D341Med (cell line): ENCODE measurements around the gene PRLH.
"Not testable (repeated sequence)": the region's sequence is repeated elsewhere in the genome, so short reads cannot be mapped to it uniquely, and the experiment has no call there.

Experiments used
- DNase-seq: peaks from one replicate; pipeline ENCODE4 v3.0.0; 2012; ENCODE audit warnings: low spot score

PRLH gene

GRCh38 chr2:237583385-237584295 lies 17.3 kb downstream of the PRLH start:
- no peak for DNase-seq

GRCh38 chr2:237585590-237586221 lies 19.3 kb downstream of the PRLH start:
- DNase-seq, result no peak

GRCh38 chr2:237588044-237588696 lies 21.8 kb downstream of the PRLH start:
- DNase-seq, result no peak

DNA sequence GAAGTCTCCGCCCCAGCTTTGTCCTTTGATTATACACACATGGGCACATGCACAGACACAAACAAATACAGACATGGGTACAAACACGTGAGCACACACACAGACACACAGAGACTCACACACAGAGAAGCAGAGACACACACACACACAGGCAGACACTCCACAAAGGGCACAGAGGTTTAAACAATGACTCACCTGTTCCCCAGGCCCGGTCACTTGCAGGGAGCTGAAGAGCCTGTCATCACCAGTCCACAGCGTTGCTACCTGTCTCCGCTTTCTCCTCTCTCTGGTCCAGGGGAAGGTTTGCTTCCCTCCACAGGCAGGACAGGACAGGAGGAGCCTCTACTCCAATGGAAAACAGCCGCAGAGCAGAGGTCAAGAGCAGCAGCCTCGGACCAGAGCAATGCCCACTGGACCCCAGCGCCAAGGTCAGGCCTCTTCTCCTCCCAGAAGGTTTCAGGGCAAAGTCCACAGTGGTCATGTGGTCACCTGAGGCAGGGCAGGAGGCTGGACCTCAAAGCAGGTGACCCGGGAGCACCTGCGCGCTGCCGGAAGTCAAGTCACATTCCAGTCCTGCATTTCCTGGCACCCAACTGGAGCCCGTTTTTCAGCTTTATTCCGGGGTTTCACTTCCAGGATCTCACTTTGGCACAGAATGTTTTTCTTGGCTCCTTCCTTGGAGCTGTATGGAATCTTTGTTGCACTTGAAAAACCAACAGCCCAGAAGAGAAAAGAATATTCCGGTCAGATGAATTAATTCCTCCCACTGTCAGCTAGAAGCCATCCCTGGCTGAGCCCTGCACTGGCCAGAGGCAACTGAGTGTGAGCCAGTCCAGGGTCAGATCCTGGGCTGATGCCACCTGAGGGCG lies 24.1 kb downstream of the PRLH start, which contains the start of gene RAB17:
RAB17 (minus strand) TSS at position 463 of the 869 bp plus-strand sequence. CDS start 4,580 bp downstream, outside the sequence.
- DNase-seq, result no peak

- DNase-seq, result no peak
Measured at GRCh38 chr2:237591141-237591881, 24.9 kb downstream of the PRLH start.

DNA sequence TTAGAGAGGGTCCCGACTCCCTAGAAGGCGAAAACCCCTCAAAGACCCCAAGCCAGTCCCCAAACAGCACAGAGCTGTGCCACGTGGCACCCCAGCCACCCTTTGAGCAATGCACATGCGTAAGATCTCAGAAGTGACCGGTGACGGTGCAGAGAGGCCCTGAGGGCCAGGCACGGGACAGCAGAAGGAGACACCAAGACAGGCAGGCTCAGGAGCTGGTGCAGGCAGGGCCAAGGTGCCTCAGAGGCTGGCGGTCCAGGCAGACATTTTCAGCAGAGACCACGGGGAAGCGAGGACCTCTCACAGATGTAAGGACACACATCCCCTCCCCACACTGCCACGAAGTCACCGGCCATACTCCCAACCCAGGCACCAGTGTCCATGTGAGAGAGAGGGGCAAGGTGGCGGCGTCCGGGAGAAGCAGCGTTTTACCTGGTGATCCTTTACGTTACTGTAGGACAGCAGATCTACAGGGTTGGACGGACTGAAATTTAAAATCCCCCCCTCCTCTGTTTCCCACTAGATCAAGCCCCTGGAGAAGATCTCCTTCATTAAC lies 26.1 kb downstream of the PRLH start:
- DNase-seq, result no peak

DNA sequence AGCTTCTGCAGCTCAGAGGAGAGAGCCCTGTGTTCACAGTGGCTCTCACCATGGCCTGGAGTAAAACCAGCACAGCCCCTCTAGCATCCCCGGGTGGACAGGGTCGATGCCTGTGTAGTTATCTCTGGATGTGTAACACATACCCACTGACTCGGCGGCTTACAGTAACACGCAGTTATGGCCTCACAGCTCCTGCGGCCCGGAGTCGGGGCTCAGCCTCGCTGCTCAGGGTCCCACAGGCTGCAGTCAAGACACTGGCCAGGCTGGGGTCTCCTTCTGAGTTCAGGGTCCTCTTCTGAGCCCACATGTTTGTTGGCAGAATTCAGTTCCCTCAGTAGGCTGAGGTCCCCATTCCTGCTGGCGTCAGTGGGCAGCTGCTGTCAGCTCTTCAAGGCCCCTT lies 26.7 kb downstream of the PRLH start:
- DNase-seq, result no peak

DNA sequence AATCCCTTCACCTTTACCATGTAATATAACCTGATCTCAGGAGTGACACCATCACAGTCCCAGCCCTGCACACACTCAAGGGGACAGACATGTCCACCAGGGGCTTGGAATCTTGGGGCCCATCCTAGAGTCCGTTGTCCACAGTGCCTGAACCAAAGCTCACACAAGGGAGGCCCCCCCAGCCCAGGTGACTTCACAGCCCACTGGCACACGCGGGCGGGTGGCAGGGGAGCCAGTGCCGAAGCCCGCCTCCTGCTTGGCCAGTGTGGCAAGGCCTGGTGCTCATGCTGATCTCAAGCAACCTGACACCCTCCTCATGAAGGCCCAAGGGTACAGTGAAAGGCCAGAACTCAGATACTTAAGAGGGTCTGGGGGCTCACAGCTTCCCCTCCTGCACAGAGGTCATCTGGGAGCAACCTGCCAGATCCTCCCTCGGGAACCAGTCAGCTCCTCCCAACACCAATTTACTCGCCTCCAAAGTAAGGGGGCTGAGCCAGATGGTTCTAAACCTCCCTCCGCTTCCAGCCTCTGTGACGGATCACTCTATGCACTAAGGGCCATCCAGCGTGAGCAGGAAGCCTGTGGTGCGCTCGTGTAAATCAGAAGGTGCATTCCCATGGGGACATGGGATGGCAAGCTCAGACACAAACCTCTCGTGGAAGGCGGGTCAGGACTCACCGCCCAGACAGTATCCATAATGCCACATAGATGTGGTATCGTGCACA lies 27.4 kb downstream of the PRLH start:
- no peak for DNase-seq

- no peak for DNase-seq
Measured at GRCh38 chr2:237594514-237594871, 28.1 kb downstream of the PRLH start.

DNA sequence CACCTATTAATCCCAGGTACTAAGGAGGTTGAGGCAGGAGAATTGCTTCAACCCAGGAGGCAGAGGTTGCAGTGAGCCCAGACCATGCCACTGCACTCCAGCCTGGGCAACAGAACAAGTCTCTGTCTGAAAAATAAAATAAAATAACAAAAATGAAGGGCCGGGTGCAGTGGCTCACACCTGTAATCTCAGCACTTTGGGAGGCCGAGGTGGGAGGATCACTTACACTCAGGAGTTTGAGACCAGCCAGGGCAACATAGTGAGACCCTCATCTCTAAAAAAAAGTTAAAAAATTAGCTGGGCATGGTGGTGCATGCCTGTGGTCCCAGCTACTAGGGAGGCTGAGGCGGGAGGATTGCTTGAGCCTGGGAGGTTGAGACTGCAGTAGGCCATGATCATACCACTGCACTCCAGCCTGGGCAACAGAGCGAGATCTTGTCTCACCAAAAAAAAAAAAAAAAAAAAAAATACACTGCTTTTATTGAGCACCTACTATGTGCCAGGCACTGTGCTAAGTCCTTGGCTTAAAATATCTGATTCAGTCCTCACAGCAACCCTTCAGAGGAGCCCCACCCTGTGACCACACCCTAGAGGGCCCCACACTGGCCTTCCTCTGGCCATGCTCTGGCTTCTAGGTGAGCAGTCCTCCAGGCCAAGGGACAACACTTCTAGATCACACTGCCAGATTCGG lies 29.6 kb downstream of the PRLH start:
- DNase-seq, result not testable (repeated sequence)

DNA sequence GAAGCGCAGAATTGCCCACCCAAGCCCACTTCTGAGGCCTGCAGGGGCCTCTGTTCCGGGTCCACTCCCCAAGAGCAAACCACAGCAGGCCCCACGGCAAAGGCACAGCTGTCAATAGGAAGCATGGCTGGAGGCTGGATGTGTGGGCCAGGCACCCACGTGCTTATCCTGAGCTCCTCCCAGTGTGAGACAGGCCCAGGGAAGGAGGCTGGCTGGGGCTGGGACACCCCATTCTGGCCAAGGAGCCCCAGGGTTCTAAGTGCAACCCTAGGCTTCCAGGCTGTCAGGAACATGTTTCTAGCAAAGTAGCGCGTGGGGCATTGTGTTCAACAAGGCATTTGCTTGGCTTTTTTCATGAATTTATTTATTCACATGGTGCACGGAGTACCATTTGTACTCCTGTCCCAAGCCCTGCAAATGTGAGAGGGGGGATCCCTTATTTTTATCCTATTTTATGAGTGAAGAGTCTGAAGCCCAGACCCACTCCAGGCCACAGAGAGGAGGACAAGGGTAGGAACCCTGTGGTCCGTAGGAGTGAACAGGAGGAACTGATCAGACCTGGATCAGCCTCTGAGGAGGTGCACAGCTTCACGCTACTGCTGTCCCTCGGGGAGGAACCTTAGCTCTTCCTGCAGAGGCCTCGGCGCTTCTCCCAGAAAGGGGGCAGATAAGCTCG lies 30.3 kb downstream of the PRLH start:
- DNase-seq, result no peak

- DNase-seq, result no peak
Measured at GRCh38 chr2:237597196-237598145, 31.1 kb downstream of the PRLH start.

GRCh38 chr2:237598468-237599208 lies 32.3 kb downstream of the PRLH start:
- DNase-seq, result no peak

- DNase-seq, result no peak
Measured at GRCh38 chr2:237599465-237600110, 33.2 kb downstream of the PRLH start.

GRCh38 chr2:237600205-237600846 lies 34.0 kb downstream of the PRLH start:
- DNase-seq, result no peak
